PC-3 (cell line): Measurements from ENCODE around the gene BLM.

Experiments
- EZH2phosphoT487 ChIP-seq: fragments of 300-600 bp; sonication (generic); IDR thresholded peaks from 2 replicates; pipeline ENCODE4 v1.6.1; 2018; ENCODE audit warnings: mild to moderate bottlenecking, antibody characterized with exemption, low read length, borderline replicate concordance
- TF ChIP-seq, protein P1 (sequence below): fragments of 300-600 bp; sonication (generic); conservative IDR thresholded peaks from 2 replicates; pipeline ENCODE4 v1.5.1; 2017; ENCODE audit warnings: antibody characterized with exemption, low read depth, mild to moderate bottlenecking, low read length

DNA sequence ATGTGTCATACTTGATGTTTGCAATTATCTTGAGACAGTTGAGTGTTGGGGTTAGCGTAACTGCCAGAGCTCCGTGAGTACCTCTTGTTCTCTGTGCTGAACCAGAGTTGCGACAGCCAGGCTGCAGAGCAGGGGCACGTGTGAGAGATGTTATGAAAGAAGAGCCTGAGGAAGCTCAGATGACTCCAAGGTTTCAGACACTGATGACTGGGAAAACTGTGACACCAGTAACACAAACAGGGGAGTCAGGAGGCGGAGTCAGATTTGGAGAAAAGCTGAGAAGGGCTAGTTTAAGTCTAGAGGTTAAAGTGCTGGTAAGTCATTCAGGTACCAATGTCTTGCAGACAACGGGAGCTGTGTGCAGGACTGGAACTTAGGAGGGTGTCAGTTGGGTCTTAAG is 45.0 kb downstream of the BLM start:
- TF ChIP-seq, protein P1, sequence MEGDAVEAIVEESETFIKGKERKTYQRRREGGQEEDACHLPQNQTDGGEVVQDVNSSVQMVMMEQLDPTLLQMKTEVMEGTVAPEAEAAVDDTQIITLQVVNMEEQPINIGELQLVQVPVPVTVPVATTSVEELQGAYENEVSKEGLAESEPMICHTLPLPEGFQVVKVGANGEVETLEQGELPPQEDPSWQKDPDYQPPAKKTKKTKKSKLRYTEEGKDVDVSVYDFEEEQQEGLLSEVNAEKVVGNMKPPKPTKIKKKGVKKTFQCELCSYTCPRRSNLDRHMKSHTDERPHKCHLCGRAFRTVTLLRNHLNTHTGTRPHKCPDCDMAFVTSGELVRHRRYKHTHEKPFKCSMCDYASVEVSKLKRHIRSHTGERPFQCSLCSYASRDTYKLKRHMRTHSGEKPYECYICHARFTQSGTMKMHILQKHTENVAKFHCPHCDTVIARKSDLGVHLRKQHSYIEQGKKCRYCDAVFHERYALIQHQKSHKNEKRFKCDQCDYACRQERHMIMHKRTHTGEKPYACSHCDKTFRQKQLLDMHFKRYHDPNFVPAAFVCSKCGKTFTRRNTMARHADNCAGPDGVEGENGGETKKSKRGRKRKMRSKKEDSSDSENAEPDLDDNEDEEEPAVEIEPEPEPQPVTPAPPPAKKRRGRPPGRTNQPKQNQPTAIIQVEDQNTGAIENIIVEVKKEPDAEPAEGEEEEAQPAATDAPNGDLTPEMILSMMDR, result no peak
- no peak for TF ChIP-seq EZH2phosphoT487
